Left ventricle myocardium inferior (tissue), 1 donor: ENCODE data around the gene MTF2. TPM values are rescaled to one million over a fixed set of nuclear protein-coding genes. Genes with fewer than 3 reads are reported as not detected.
A peak's percentile ranks its signal among the peaks of the same experiment; 100 is the strongest.

ENCODE experiments used
- DNase-seq: peaks from one replicate; pipeline ENCODE4 v3.0.0-alpha.2; 2020
- H3K27ac ChIP-seq: fragments of 200-600 bp; replicated peaks from 2 replicates; pipeline ENCODE4 v1.8.0; 2021
- H3K27me3 ChIP-seq: fragments of 200-600 bp; 2 replicates; pipeline ENCODE4 v1.8.0; 2021; ENCODE audit warnings: low read depth
- H3K36me3 ChIP-seq: fragments of 200-600 bp; 2 replicates; pipeline ENCODE4 v1.8.0; 2021
- H3K4me1 ChIP-seq: fragments of 200-600 bp; 2 replicates; pipeline ENCODE4 v1.8.0; 2021
- H3K4me3 ChIP-seq: fragments of 200-600 bp; 2 replicates; pipeline ENCODE4 v1.8.0; 2021; ENCODE audit warnings: mild to moderate bottlenecking, moderate library complexity
- H3K9me3 ChIP-seq: fragments of 200-600 bp; replicated peaks from 2 replicates; pipeline ENCODE4 v1.8.0; 2021
- CTCF ChIP-seq: fragments of 200-600 bp; IDR thresholded peaks from 2 replicates; pipeline ENCODE4 v1.8.0; 2021; ENCODE audit warnings: antibody characterized with exemption, mild to moderate bottlenecking, borderline replicate concordance
- intact Hi-C: fragments of 100-400 bp; cut with micrococcal nuclease; formaldehyde crosslinking; loops from one replicate; pipeline ENCODE4 v1.11.0; 2022
- total RNA-seq: library from RNA; stranded (reverse); fragmentation: NEBNext Ultra II Directional; extraction: Animal tissue kit (Norgen Biotek cat#: 25700); gene quantifications from one replicate; pipeline ENCODE4 v1.2.1, GENCODE V29; 2021
- donor health status: DM: no; HTN: yes; CAD: no; lungs with severe emphysema.

MTF2 gene
- total RNA-seq, 1 donor from 2014 or later: 5.6 TPM

GRCh38 chr1:93078203-93078602, 880 bp upstream of the MTF2 start:
- Histone ChIP-seq H3K4me1 (peaks cover 37% of the 10 kb centered on the region), H3K27me3 (no peaks in the 10 kb centered on the region), H3K27ac (peak overlapping the region; percentile 85), H3K36me3 (peaks cover 2% of the 10 kb centered on the region), H3K4me3 (peak overlapping the region; percentile 72), H3K9me3 (no peaks in the 10 kb centered on the region)
- no peak for TF ChIP-seq CTCF
- no peak for DNase-seq
- intact Hi-C loops: no loop called here

GRCh38 chr1:93078638-93078985, 471 bp upstream of the MTF2 start:
- TF ChIP-seq CTCF: no peak
- Histone ChIP-seq H3K4me1 (peaks cover 37% of the 10 kb centered on the region), H3K36me3 (peaks cover 6% of the 10 kb centered on the region), H3K27ac (peak overlapping the region; percentile 85), H3K4me3 (peak overlapping the region; percentile 72), H3K9me3 (peaks cover 2% of the 10 kb centered on the region), H3K27me3 (no peaks in the 10 kb centered on the region)
- no peak for DNase-seq
- intact Hi-C loops: no loop called here

GRCh38 chr1:93079685-93080141, 630 bp downstream of the MTF2 start:
- peaks cover 13% of the 10 kb centered on the region for H3K9me3 ChIP-seq
- H3K4me1 ChIP-seq: peaks cover 37% of the 10 kb centered on the region
- no peak for TF ChIP-seq CTCF
- peak overlapping the region; percentile 72 for H3K4me3 ChIP-seq
- DNase-seq: no peak
- intact Hi-C loops: no loop called here
- H3K36me3 ChIP-seq: peaks cover 14% of the 10 kb centered on the region
- no peaks in the 10 kb centered on the region for H3K27me3 ChIP-seq
- peak overlapping the region; percentile 85 for H3K27ac ChIP-seq

- peaks cover 37% of the 10 kb centered on the region for H3K4me1 ChIP-seq
- peak; percentile 49 for TF ChIP-seq CTCF
- peak overlapping the region; percentile 72 for H3K4me3 ChIP-seq
- H3K36me3 ChIP-seq: peaks cover 18% of the 10 kb centered on the region
- peaks cover 13% of the 10 kb centered on the region for H3K9me3 ChIP-seq
- intact Hi-C loops: no loop called here
- DNase-seq: no peak
- H3K27me3 ChIP-seq: no peaks in the 10 kb centered on the region
- H3K27ac ChIP-seq: peak overlapping the region; percentile 85
These were observed 1.2 kb downstream of the MTF2 start for GRCh38 chr1:93080179-93080823.

GRCh38 chr1:93081716-93082115, 2.6 kb downstream of the MTF2 start:
- TF ChIP-seq CTCF: no peak
- Histone ChIP-seq H3K27me3 (no peaks in the 10 kb centered on the region), H3K36me3 (peaks cover 25% of the 10 kb centered on the region), H3K4me1 (peaks cover 37% of the 10 kb centered on the region), H3K4me3 (peak overlapping the region; percentile 72), H3K9me3 (peaks cover 13% of the 10 kb centered on the region), H3K27ac (no peak overlapping the region)
- no peak for DNase-seq
- intact Hi-C loops: no loop called here
